HepG2 (cell line): ENCODE data around the gene KCNMA1. TPM values are rescaled to one million over a fixed set of nuclear protein-coding genes. Genes with fewer than 3 reads are reported as not detected.

Experiments
- ATAC-seq: fragments of 200-7000 bp; cut with Tn5 transposase; 3 replicates; pipeline ENCODE4 v1.9.1; 2020; ENCODE audit warnings: mild to moderate bottlenecking, moderate library complexity
- BruUV-seq: library from RNA; stranded (reverse); fragments of 400-500 nt; replicated peaks from 2 replicates; lab custom pipeline; 2021; lab: Mats Ljungman, UMichigan
- CTCF ChIA-PET: fragments of 300-600 bp; formaldehyde crosslinking; extraction: SDS; loops from one replicate; lab custom pipeline; 2021; ENCODE audit warnings: low total read pairs, inconsistent platforms, low intra/inter-chr PET ratio; lab: Yijun Ruan, JAX
- POLR2A ChIA-PET: fragments of 350-600 bp; sonication (Branson Sonifier 250); formaldehyde crosslinking; loops from one replicate; lab custom pipeline; 2020; ENCODE audit warnings: antibody characterized with exemption, inconsistent platforms; lab: Yijun Ruan, JAX
- DNase-seq: peaks from one replicate; pipeline ENCODE4 v3.0.0-alpha.2; 2015; ENCODE audit warnings: low spot score
- FAIRE-seq: peaks from 3 replicates; lab custom pipeline; 2011; peaks lifted over from hg19 to GRCh38; lab: Jason Lieb, UNC
- H2AFZ ChIP-seq: one replicate; pipeline ENCODE4 v1.6.1; 2011; ENCODE audit warnings: low read length, inconsistent platforms
- H3K27ac ChIP-seq: fragments of 300-600 bp; 3 replicates; pipeline ENCODE4 v1.8.0; 2011; ENCODE audit warnings: mixed run types, mild to moderate bottlenecking, mixed read lengths, low read length, inconsistent platforms; ENCODE audit not compliant: insufficient read depth; ENCODE audit errors: extremely low read length
- H3K27me3 ChIP-seq, 2 experiments: fragments of 200-600 bp in 1 of 2; 2 replicates in 1 of 2; 3 replicates in 1 of 2; pipeline versions ENCODE4 v1.6.0 to v1.8.0; 2011; ENCODE audit warnings: low read length in 2 of 2, mild to moderate bottlenecking in 2 of 2, moderate library complexity in 2 of 2, inconsistent platforms in 1 of 2; ENCODE audit not compliant: insufficient read depth in 2 of 2, control insufficient read depth in 1 of 2
- H3K36me3 ChIP-seq, 2 experiments: fragments of 200-600 bp in 1 of 2; replicated peaks in 1 of 2; 2 replicates in 1 of 2; 3 replicates in 1 of 2; pipeline versions ENCODE4 v1.5.1 to v1.8.0; 2011; ENCODE audit warnings: low read length in 2 of 2, inconsistent platforms in 1 of 2; ENCODE audit not compliant: insufficient read depth in 2 of 2, control insufficient read depth in 1 of 2
- H3K4me1 ChIP-seq: 2 replicates; pipeline ENCODE4 v1.5.1; 2012; ENCODE audit warnings: low read length, inconsistent platforms; ENCODE audit not compliant: insufficient read depth
- H3K4me2 ChIP-seq: 2 replicates; pipeline ENCODE4 v1.6.0; 2011; ENCODE audit warnings: low read depth, low read length, inconsistent platforms
- H3K4me3 ChIP-seq, 3 experiments: fragments of 200-600 bp in 1 of 3; sonication (generic), shearing (Covaris generic) in 1 of 3; replicated peaks in 1 of 3; 2 replicates each; pipeline ENCODE4 v1.5.1; 2011 to 2016; ENCODE audit warnings: low read length in 3 of 3, inconsistent platforms in 2 of 3, low read depth in 2 of 3, mild to moderate bottlenecking in 2 of 3, control low read depth in 1 of 3, mixed read lengths in 1 of 3; ENCODE audit not compliant: insufficient read depth in 1 of 3
- H3K79me2 ChIP-seq: one replicate; pipeline ENCODE4 v1.6.1; 2011; ENCODE audit warnings: low read length, inconsistent platforms; ENCODE audit not compliant: insufficient read depth
- H3K9ac ChIP-seq: 2 replicates; pipeline ENCODE4 v1.6.0; 2011; ENCODE audit warnings: mild to moderate bottlenecking, low read depth, low read length, inconsistent platforms; ENCODE audit not compliant: insufficient read depth
- H3K9me3 ChIP-seq: 2 replicates; pipeline ENCODE4 v1.5.1; 2012; ENCODE audit warnings: mild to moderate bottlenecking, low read length
- H4K20me1 ChIP-seq: 2 replicates; pipeline ENCODE4 v1.6.0; 2011; ENCODE audit warnings: inconsistent platforms, mild to moderate bottlenecking, low read length, moderate library complexity; ENCODE audit not compliant: insufficient read depth
- ATF2 ChIP-seq: sonication (generic); formaldehyde crosslinking; IDR thresholded peaks from 2 replicates; pipeline ENCODE4 v1.4.0; 2020; ENCODE audit warnings: missing genetic modification reagents
- FOXO4 ChIP-seq: sonication (generic); formaldehyde crosslinking; conservative IDR thresholded peaks from 2 replicates; pipeline ENCODE4 v1.8.1; 2023; ENCODE audit warnings: missing genetic modification reagents
- HCFC1 ChIP-seq: fragments of 150-350 bp; IDR thresholded peaks from 2 replicates; pipeline ENCODE4 v1.6.1; 2014; ENCODE audit warnings: low read depth, low read length
- RARG ChIP-seq: sonication (generic); formaldehyde crosslinking; IDR thresholded peaks from 2 replicates; pipeline ENCODE4 v1.4.0; 2020; ENCODE audit warnings: low read depth, mild to moderate bottlenecking, missing genetic modification reagents
- RFXAP ChIP-seq: sonication (generic); formaldehyde crosslinking; IDR thresholded peaks from 2 replicates; pipeline ENCODE4 v1.4.0; 2020; ENCODE audit warnings: missing genetic modification reagents, borderline replicate concordance
- ZBTB2 ChIP-seq: sonication (generic); formaldehyde crosslinking; IDR thresholded peaks from 2 replicates; pipeline ENCODE4 v1.8.0; 2022; ENCODE audit warnings: low read depth, missing genetic modification reagents
- ZC3H13 ChIP-seq: sonication (generic); formaldehyde crosslinking; IDR thresholded peaks from 2 replicates; pipeline ENCODE4 v1.8.1; 2023; ENCODE audit warnings: mild to moderate bottlenecking, missing genetic modification reagents, moderate library complexity
- ZFP36L1 ChIP-seq: sonication (generic); formaldehyde crosslinking; IDR thresholded peaks from 2 replicates; pipeline ENCODE4 v1.8.0; 2022; ENCODE audit warnings: mild to moderate bottlenecking, missing genetic modification reagents, moderate library complexity
- WGBS: methylation state at CpG from one replicate; pipeline ENCODE4 v1.1.6; 2017; ENCODE audit warnings: low lambda C conversion rate; 5-methylcytosine and 5-hydroxymethylcytosine counted together
- in situ Hi-C: cut with HindIII; loops from 2 replicates; pipeline ENCODE4 v1.10.0; 2017; ENCODE audit warnings: low pct_unique_long_range_greater_than_20kb; ENCODE audit not compliant: extremely low pct_ligation_motif_present
- intact Hi-C: fragments of 100-400 bp; cut with micrococcal nuclease; formaldehyde crosslinking; loops from one replicate; pipeline ENCODE4 v1.10.0; 2022; ENCODE audit not compliant: unreplicated experiment
- polyA plus RNA-seq, 8 experiments: library from polyadenylated mRNA; depleted of rRNA in 3 of 8; stranded (reverse) in 7 of 8; unstranded in 1 of 8; fragments of >200 nt; fragmentation: Illumina TruSeq in 4 of 8; extraction: Trizol in 4 of 8; gene quantifications; 2 replicates each; pipeline versions ENCODE4 v1.2.1 to v1.2.3, GENCODE V29; 2011 to 2016; ENCODE audit warnings: low read depth in 4 of 8, missing spikeins in 1 of 8, mixed read lengths in 1 of 8; ENCODE audit not compliant: insufficient read depth in 1 of 8
- total RNA-seq, 5 experiments: library from RNA; depleted of rRNA; stranded (reverse); fragments of >200 nt; fragmentation: Illumina TruSeq; extraction: Trizol; gene quantifications; 2 replicates each; pipeline ENCODE4 v1.2.3, GENCODE V29; 2016; ENCODE audit warnings: low read depth in 1 of 5
- TF ChIP-seq, protein P1 (sequence below): IDR thresholded peaks from 2 replicates; pipeline ENCODE4 v1.6.1; 2016; ENCODE audit warnings: missing compliant biosample characterization, missing genetic modification reagents, borderline replicate concordance

Gene KCNMA1
- total and polyA plus RNA-seq, 2 of the 13 experiments (the other 11 are each of a cell fraction or from before 2014, with no cell fraction given), result 0.02 TPM; not detected in 1

- ATAC-seq, result no peak
- Histone ChIP-seq H3K36me3 (no peaks in the 10 kb centered on the region), H3K27me3 (no peaks in the 10 kb centered on the region), H4K20me1 (no peaks in the 10 kb centered on the region), H3K4me2 (no peak overlapping the region), H3K9me3 (no peaks in the 10 kb centered on the region), H3K9ac (no peak overlapping the region), H3K79me2 (no peaks in the 10 kb centered on the region), H3K27ac (no peak overlapping the region), H3K4me1 (no peaks in the 10 kb centered on the region), H2AFZ (no peak overlapping the region), H3K4me3 (no peak overlapping the region)
- no peak for DNase-seq
- ChIA-PET POLR2A (no interaction called here), CTCF (no interaction called here)
- WGBS, result 10% methylated on average over 3 of the region's 3 CpGs
- no TSS peak for BruUV-seq
- TF ChIP-seq RARG (CRISPR knock-in tag), result no peak
- TF ChIP-seq ZC3H13, result no peak
- TF ChIP-seq ZBTB2 (CRISPR knock-in tag), result no peak
- FAIRE-seq, result no peak
- intact Hi-C loops, result no loop called here
- in situ Hi-C loops, result no loop called here
These were observed 151.1 kb downstream of the KCNMA1 start for GRCh38 chr10:77486517-77486916.

- intact Hi-C loops (no loop called here), in situ Hi-C loops (no loop called here)
- Histone ChIP-seq H3K27me3 (no peaks in the 10 kb centered on the region), H3K9ac (no peak overlapping the region), H4K20me1 (no peaks in the 10 kb centered on the region), H3K4me3 (no peak overlapping the region), H3K79me2 (no peaks in the 10 kb centered on the region), H3K4me2 (no peak overlapping the region), H3K36me3 (no peaks in the 10 kb centered on the region), H3K9me3 (no peaks in the 10 kb centered on the region), H3K4me1 (no peaks in the 10 kb centered on the region), H2AFZ (no peak overlapping the region), H3K27ac (no peak overlapping the region)
- ChIA-PET CTCF (no interaction called here), POLR2A (no interaction called here)
- ATAC-seq (no peak; the same call in 2 of the 3 replicates), FAIRE-seq (no peak), DNase-seq (no peak)
- WGBS, result 9% methylated on average over 2 of the region's 2 CpGs
- BruUV-seq, result no TSS peak
- TF ChIP-seq, protein P1, sequence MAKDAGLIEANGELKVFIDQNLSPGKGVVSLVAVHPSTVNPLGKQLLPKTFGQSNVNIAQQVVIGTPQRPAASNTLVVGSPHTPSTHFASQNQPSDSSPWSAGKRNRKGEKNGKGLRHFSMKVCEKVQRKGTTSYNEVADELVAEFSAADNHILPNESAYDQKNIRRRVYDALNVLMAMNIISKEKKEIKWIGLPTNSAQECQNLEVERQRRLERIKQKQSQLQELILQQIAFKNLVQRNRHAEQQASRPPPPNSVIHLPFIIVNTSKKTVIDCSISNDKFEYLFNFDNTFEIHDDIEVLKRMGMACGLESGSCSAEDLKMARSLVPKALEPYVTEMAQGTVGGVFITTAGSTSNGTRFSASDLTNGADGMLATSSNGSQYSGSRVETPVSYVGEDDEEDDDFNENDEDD (CRISPR knock-in tag), result no peak
- TF ChIP-seq RFXAP (CRISPR knock-in tag) (no peak), FOXO4 (CRISPR knock-in tag) (no peak), HCFC1 (no peak), ZFP36L1 (no peak), ATF2 (CRISPR knock-in tag) (no peak)
These were observed 151.8 kb downstream of the KCNMA1 start for GRCh38 chr10:77485847-77486246.
